Activated naive CD4-positive, alpha-beta T cell treated with anti-CD3 and anti-CD28 coated beads, Interleukin-2, amount 50 U/mL, for 72 hours (primary cell): Measurements from ENCODE around the gene METTL22. TPM values are rescaled to one million over a fixed set of nuclear protein-coding genes. Genes with fewer than 3 reads are reported as not detected.
A peak's percentile ranks its signal among the peaks of the same experiment; 100 is the strongest.

ENCODE experiments used
- ATAC-seq, 2 donors: fragments of 150-1000 bp; cut with Tn5 transposase; 2 replicates each; pipeline ENCODE4 v1.10.0; 2021; ENCODE audit warnings: mild to moderate bottlenecking in 2 of 2, moderate library complexity in 2 of 2
- DNase-seq, 2 donors: peaks; one replicate each; pipeline ENCODE4 v3.0.0; 2021 to 2022; ENCODE audit warnings: low spot score in 2 of 2
- H3K27ac Mint-ChIP-seq, 2 donors: one replicate each; pipeline ENCODE4 v1.8.0; 2022; ENCODE audit warnings: mild to moderate bottlenecking in 2 of 2, mixed read lengths in 2 of 2
- H3K36me3 Mint-ChIP-seq, 2 donors: one replicate each; pipeline ENCODE4 v1.8.0; 2022; ENCODE audit warnings: mixed read lengths in 2 of 2
- H3K9me3 Mint-ChIP-seq, 2 donors: one replicate each; pipeline ENCODE4 v1.8.0; 2022; ENCODE audit warnings: mixed read lengths in 2 of 2
- total RNA-seq, 2 donors: library from RNA; stranded (reverse); gene quantifications; one replicate each; pipeline ENCODE4 v1.2.3, GENCODE V29; 2022

METTL22 gene
- total RNA-seq, 2 donors from 2014 or later: 38.9 to 50.7 TPM

DNA sequence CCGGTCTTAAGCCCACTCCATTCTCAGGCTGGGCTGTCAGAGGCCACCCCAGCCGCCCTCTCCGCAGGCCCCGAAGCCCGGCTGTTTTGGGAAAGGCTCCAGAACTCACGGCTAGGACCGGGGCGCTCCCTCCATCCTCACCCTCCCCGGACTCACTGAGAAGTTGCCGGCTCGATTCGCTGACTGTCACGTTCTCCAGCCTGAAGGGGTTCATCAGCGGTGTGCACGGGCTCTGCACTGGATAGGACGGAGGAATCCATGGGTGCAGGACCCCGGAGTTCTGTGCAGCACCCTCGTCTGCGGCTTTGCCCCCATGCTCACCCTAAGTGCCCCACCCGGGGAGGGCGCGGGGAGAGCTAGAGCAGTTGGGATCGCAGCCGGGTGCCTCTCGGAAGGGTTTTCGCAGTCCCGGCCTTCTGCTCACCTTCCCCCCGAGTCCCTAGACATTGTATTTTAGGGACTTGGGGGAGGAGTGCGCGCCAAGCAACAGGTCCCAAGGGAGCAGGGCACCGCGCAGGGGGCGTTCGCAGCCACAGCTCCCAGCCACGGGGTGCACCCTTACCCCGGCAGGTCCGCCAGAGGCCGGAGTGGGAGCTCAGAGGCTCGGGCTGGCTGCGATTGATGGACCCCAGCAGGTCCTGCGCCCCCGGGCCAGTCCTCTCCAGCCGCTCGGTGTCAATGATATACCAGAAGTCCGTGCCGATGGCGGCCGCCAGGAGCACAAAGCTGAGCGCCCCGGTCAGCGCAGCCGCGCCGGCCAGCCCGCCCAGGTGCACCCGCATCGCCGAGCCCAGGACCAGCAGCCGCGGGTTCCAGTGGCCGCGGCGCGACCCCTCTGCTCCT lies 32.2 kb upstream of the METTL22 start:
- H3K9me3 Mint-ChIP-seq: no peaks in the 10 kb centered on the region
- DNase-seq: no peak
- no peak overlapping the region for H3K27ac Mint-ChIP-seq
- no peaks in the 10 kb centered on the region for H3K36me3 Mint-ChIP-seq
- no peak for ATAC-seq

GRCh38 chr16:8589900-8590688 lies 31.4 kb upstream of the METTL22 start, which contains the start of gene TMEM114:
Gene TMEM114, minus strand, starts transcription at chr16:8590511. Its CDS starts 673 bp downstream, at chr16:8589838.
- no peak for DNase-seq
- Mint-ChIP-seq H3K9me3 (no peaks in the 10 kb centered on the region), H3K27ac (no peak within 1 kb of the TSS), H3K36me3 (no peaks in the 10 kb centered on the region)
- ATAC-seq: peak in 1 of 2 donors; percentile 20

DNA sequence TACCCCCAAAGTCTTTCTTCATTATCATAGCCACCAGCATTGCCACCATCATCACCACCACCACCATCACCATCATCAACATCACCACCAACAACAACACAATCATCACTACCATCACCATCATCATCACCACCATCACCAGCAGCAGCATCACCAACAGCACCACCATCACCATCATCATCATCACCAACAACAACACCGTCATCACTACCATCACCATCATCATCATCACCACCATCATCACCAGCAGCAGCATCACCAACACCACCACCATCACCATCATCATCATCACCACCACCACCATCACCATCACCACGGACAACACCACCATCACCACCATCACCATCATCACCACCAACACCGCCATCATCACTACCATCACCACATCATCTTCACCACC lies 30.7 kb upstream of the METTL22 start:
- Mint-ChIP-seq H3K9me3 (no peaks in the 10 kb centered on the region), H3K27ac (no peak overlapping the region), H3K36me3 (no peaks in the 10 kb centered on the region)
- ATAC-seq (no peak), DNase-seq (no peak)

DNA sequence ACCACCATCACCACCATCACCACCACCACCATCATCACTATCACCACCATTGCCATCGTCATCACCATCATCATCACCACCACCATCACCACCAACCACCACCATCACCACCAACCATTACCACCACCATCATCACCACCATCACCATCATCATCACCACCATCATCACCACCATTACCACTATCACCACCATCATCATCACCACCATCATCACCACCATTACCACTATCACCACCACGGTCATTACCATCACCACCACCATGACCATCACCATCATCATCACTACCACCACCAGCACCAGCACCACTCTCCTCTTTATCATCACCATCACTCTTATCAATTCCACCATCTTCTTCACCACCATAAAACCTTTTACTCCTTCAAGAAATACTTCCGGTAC lies 30.0 kb upstream of the METTL22 start:
- no peak for ATAC-seq
- no peaks in the 10 kb centered on the region for H3K9me3 Mint-ChIP-seq

GRCh38 chr16:8594149-8594666 lies 27.3 kb upstream of the METTL22 start:
- DNase-seq: no peak
- H3K36me3 Mint-ChIP-seq: no peaks in the 10 kb centered on the region
- ATAC-seq: no peak
- no peak overlapping the region for H3K27ac Mint-ChIP-seq
- peaks cover 0 to 3% of the 10 kb centered on the region in 2 donors for H3K9me3 Mint-ChIP-seq

More for the DNA sequence above, 30.0 kb upstream of the METTL22 start:
- DNase-seq: no peak
- no peak overlapping the region for H3K27ac Mint-ChIP-seq
- no peaks in the 10 kb centered on the region for H3K36me3 Mint-ChIP-seq

GRCh38 chr16:8595783-8596182 lies 25.7 kb upstream of the METTL22 start:
- Mint-ChIP-seq H3K9me3 (peaks cover 0 to 3% of the 10 kb centered on the region in 2 donors), H3K27ac (no peak overlapping the region), H3K36me3 (no peaks in the 10 kb centered on the region)
- DNase-seq (no peak), ATAC-seq (no peak)

GRCh38 chr16:8596581-8596980 lies 24.9 kb upstream of the METTL22 start:
- DNase-seq (no peak), ATAC-seq (no peak)
- Mint-ChIP-seq H3K36me3 (no peaks in the 10 kb centered on the region), H3K9me3 (peaks cover 0 to 3% of the 10 kb centered on the region in 2 donors), H3K27ac (no peak overlapping the region)

DNA sequence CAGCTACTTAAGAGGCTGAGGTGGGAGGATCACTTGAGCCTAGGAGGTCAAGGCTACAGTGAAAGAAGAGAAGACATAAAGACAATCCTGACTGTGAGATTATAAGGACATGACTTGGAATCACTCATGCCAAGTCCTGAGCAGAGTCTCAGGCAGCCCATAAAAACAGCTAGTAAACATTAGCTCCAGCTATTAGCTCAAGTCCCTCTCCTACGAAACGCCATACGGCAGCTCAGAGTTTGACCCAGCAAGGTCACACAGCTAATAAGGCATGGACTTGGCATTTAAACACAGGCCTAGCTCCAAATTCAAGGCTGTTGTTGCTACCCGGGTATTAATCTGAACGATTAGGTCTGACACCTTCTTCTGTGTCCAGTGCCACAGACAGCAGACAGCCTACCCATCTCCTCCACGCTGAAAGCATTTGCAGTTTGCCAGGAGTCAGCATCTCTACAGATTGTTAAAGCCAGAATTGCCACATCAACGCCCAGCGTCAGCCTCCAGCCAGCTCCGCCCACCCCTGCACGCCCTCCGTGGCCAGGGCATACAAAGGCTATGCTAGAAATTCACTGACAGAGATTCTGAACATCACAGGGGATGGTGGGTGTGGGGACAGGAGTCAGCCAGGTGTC lies 21.2 kb upstream of the METTL22 start:
- no peak for ATAC-seq
- no peaks in the 10 kb centered on the region for H3K36me3 Mint-ChIP-seq
- no peak for DNase-seq

DNA sequence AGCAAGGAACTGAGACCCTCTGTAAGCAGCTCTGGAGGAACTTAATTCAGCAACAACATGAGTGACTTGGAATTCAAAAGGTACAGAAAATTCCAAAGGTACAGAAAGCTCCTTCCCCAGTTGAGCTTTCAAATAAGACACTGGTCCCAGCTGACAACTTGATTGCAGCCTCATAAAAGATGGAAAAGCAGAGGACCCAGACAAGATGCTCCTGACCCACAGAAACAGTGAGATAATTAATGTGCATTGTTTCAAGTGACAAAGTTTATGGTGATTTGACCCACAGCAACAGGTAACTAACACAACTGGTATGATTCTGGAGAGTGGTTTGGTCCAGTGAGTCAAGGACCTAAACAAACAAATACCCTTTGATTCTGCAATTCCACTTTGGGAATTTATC lies 15.9 kb upstream of the METTL22 start:
- no peak for DNase-seq
- no peak for ATAC-seq
- no peaks in the 10 kb centered on the region for H3K36me3 Mint-ChIP-seq
- no peak overlapping the region for H3K27ac Mint-ChIP-seq
- no peaks in the 10 kb centered on the region for H3K9me3 Mint-ChIP-seq

More for the DNA sequence above, 21.2 kb upstream of the METTL22 start:
- H3K27ac Mint-ChIP-seq: no peak overlapping the region
- peaks cover 0 to 3% of the 10 kb centered on the region in 2 donors for H3K9me3 Mint-ChIP-seq

DNA sequence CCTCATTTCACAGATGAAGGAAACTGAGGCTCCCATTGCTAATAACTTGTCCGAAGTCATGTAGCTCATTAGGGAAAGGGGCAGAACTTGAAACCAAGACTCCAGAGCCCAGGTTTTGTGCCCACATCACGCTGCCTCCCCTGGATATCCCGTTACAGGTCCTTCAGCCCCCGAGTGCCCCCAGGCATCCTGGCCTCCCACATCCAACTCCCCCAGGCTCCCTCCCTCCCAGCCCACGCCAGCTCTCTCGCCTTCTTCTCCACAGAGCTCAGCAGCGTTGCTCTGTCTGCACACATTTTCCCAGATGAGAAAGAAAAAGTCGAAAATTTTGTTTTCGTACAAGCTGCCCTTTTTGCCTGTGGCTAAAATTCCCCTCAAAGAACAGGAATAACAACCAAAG lies 14.3 kb upstream of the METTL22 start:
- H3K36me3 Mint-ChIP-seq: no peaks in the 10 kb centered on the region
- no peaks in the 10 kb centered on the region for H3K9me3 Mint-ChIP-seq
- no peak for ATAC-seq
- no peak overlapping the region for H3K27ac Mint-ChIP-seq
- no peak for DNase-seq

GRCh38 chr16:8611122-8611521 lies 10.4 kb upstream of the METTL22 start:
- Mint-ChIP-seq H3K9me3 (no peaks in the 10 kb centered on the region), H3K27ac (no peak overlapping the region), H3K36me3 (no peaks in the 10 kb centered on the region)
- DNase-seq (no peak), ATAC-seq (no peak)

- H3K36me3 Mint-ChIP-seq: no peaks in the 10 kb centered on the region
- no peaks in the 10 kb centered on the region for H3K9me3 Mint-ChIP-seq
- ATAC-seq (no peak), DNase-seq (no peak)
- H3K27ac Mint-ChIP-seq: no peak overlapping the region
Observed at GRCh38 chr16:8611886-8612600, 9.5 kb upstream of the METTL22 start.

DNA sequence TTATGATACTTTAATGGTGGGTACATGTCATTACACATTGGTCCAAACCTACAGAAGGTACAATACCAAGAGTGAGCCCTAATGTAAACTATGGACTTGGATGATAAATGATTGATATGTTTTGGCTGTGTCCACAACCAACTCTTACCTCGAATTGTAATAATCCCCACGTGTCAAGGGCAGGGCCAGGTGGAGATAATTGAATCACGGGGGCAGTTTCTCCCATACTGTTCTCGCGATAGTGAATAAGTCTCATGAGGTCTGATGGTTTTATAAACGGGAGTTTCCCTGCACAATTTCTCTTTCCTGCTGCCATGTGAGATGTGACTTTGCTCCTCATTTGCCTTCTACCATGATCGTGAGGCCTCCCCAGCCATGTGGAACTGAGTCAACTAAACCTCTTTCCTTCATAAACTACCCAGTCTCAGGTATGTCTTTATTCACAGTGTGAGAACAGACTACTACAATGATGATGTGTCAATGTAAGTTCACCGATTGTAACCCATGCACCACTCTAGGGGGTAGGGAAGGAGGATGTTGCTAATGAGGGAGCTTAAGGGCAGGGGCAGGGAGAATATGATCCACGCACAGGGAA lies 7.0 kb upstream of the METTL22 start:
- Mint-ChIP-seq H3K9me3 (no peaks in the 10 kb centered on the region), H3K27ac (no peak overlapping the region), H3K36me3 (no peaks in the 10 kb centered on the region)
- no peak for ATAC-seq
- no peak for DNase-seq

DNA sequence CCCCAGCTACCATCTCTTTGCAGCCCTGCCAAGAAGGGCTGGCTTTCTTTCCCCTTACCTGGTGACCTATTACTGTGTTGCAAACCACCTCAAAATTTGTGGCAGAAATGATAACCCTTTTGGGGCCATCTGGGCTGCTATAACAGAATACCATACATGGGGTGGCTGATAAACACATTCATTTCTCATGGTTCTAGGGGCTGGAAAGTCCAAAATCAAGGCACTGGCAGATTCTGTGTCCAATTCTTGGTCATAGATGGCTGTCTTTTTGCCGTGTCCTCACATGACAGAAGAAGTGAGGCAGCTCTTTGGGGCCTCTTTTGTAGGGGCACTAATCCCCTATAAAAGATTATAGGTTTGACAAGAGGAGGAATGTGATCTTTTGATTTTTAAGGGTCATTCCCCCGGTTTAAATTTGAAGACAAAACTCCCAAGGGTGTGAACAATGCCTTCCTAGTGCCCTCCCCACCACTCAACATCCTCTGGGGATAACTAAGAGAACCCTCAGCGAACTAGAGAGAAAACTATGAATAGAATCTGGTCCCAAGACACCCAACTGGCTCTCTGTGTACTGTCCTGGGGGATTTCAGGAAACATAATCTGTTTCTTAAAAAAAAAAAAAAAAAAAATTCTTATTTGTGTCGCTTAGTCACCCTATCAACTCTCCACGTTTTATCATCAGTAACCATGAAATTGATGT lies 1.7 kb upstream of the METTL22 start:
- ATAC-seq (no peak), DNase-seq (no peak)
- Mint-ChIP-seq H3K36me3 (peaks cover 0 to 11% of the 10 kb centered on the region in 2 donors), H3K9me3 (no peaks in the 10 kb centered on the region), H3K27ac (peak overlapping the region in 1 of 2 donors; percentile 97)

- Mint-ChIP-seq H3K27ac (peak overlapping the region in 1 of 2 donors; percentile 97), H3K9me3 (no peaks in the 10 kb centered on the region), H3K36me3 (peaks cover 0 to 11% of the 10 kb centered on the region in 2 donors)
- peak; percentile 18 to 58 for ATAC-seq
- no peak for DNase-seq
Observed at GRCh38 chr16:8620535-8620934, 963 bp upstream of the METTL22 start.
